MCF 10A (cell line): ENCODE results near the gene ACOXL. TPM values are rescaled to one million over a fixed set of nuclear protein-coding genes. Genes with fewer than 3 reads are reported as not detected.

Experiments
- BruUV-seq: library from RNA; stranded (reverse); fragments of 400-500 nt; replicated peaks from 2 replicates; lab custom pipeline; 2021; lab: Mats Ljungman, UMichigan
- CTCF ChIA-PET: fragments of 300-600 bp; sonication (Branson Sonifier 250); formaldehyde crosslinking; extraction: SDS; loops from one replicate; lab custom pipeline; 2021; ENCODE audit warnings: antibody characterized with exemption, inconsistent platforms; lab: Yijun Ruan, JAX
- POLR2A ChIA-PET: fragments of 300-600, 350-650 bp; sonication (Branson Sonifier 250); formaldehyde crosslinking; extraction: SDS; loops from one replicate; lab custom pipeline; 2020; ENCODE audit warnings: antibody characterized with exemption, inconsistent platforms; lab: Yijun Ruan, JAX
- DNase-seq: peaks from one replicate; pipeline ENCODE4 v3.0.0-alpha.2; 2018; ENCODE audit not compliant: unreplicated experiment
- H3K27ac Mint-ChIP-seq: one replicate; pipeline ENCODE4 v1.8.0; 2022; ENCODE audit warnings: mild to moderate bottlenecking, low read depth, mixed read lengths; ENCODE audit not compliant: unreplicated experiment
- H3K27me3 Mint-ChIP-seq: one replicate; pipeline ENCODE4 v1.8.0; 2022; ENCODE audit warnings: mixed read lengths; ENCODE audit not compliant: insufficient read depth, unreplicated experiment
- H3K36me3 Mint-ChIP-seq: one replicate; pipeline ENCODE4 v1.8.0; 2022; ENCODE audit warnings: mild to moderate bottlenecking, moderate library complexity, mixed read lengths; ENCODE audit not compliant: insufficient read depth, unreplicated experiment
- H3K4me1 Mint-ChIP-seq: one replicate; pipeline ENCODE4 v1.8.0; 2022; ENCODE audit warnings: mixed read lengths; ENCODE audit not compliant: insufficient read depth, unreplicated experiment
- H3K4me3 Mint-ChIP-seq: one replicate; pipeline ENCODE4 v1.8.0; 2022; ENCODE audit warnings: mild to moderate bottlenecking, moderate library complexity, mixed read lengths; ENCODE audit not compliant: unreplicated experiment
- H3K9me3 Mint-ChIP-seq: one replicate; pipeline ENCODE4 v1.8.0; 2022; ENCODE audit warnings: mixed read lengths; ENCODE audit not compliant: unreplicated experiment
- CTCF ChIP-seq: fragments of 200-600 bp; IDR thresholded peaks from one replicate; pipeline ENCODE4 v1.8.0; 2022; ENCODE audit warnings: antibody characterized with exemption, mild to moderate bottlenecking; ENCODE audit not compliant: unreplicated experiment
- intact Hi-C: fragments of 100-400 bp; cut with micrococcal nuclease; formaldehyde crosslinking; loops from 2 replicates; pipeline ENCODE4 v1.14.1; 2022
- total RNA-seq: library from RNA; stranded (reverse); gene quantifications from 2 replicates; pipeline ENCODE4 v1.2.3, GENCODE V29; 2022

Gene ACOXL
- total RNA-seq, 1 experiment from 2014 or later = not detected

DNA sequence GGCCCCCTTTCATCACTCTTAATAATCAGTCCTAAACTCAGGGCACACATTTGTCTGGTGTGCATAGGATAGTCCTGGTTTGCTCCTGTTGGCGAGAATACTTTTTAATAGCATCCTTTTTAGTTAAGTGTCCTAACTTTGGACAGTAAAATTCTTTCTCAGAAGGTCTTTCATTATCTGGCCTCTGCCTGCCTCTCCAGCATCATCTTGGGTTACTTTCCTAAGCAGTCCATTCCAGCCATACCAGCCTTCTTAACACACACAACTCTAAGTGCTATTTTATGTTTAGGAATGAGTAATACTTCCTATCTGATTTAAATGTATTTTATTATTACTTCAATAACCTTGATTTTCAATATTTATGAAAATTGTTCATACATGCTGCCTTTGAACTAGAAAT is 151.0 kb downstream of the ACOXL start:
- H3K9me3 Mint-ChIP-seq = peaks cover 1% of the 10 kb centered on the region
- ChIA-PET CTCF (no interaction called here), POLR2A (no interaction called here)
- TF ChIP-seq CTCF = no peak
- no peak overlapping the region for H3K27ac Mint-ChIP-seq
- DNase-seq = no peak
- no peaks in the 10 kb centered on the region for H3K36me3 Mint-ChIP-seq
- H3K4me1 Mint-ChIP-seq = peaks cover 3% of the 10 kb centered on the region
- H3K27me3 Mint-ChIP-seq = peaks cover 40% of the 10 kb centered on the region
- BruUV-seq = no TSS peak
- H3K4me3 Mint-ChIP-seq = no peak overlapping the region
- intact Hi-C loops = no loop called here

DNA sequence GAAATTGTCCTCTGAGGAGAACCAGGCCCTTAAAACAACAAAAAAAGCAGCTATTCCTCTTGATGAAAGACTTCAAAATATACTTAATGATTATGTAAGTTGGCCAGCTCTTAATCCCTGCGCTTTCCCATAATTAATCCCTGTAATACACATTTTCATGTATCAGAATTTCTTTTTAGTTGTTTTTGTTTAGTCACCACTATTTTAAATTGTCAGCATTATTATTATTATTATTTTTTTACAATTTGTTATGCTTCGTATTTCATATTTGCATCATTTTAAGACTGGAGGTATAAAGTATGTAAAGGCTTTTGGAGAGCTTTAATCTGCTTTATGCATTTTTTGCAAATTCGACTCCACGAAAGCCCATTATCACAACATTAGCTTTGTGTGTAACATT is 152.9 kb downstream of the ACOXL start:
- ChIA-PET POLR2A (interaction anchor here (0.7 kb wide), 1 partner anchor 101 kb away, joined by 3 read pairs; no protein-coding TSS in a partner anchor), CTCF (no interaction called here)
- Mint-ChIP-seq H3K4me3 (no peak overlapping the region), H3K9me3 (no peaks in the 10 kb centered on the region), H3K27ac (no peak overlapping the region), H3K27me3 (peaks cover 22% of the 10 kb centered on the region), H3K4me1 (peaks cover 5% of the 10 kb centered on the region), H3K36me3 (no peaks in the 10 kb centered on the region)
- no TSS peak for BruUV-seq
- DNase-seq = no peak
- no peak for TF ChIP-seq CTCF
- intact Hi-C loops = no loop called here

DNA sequence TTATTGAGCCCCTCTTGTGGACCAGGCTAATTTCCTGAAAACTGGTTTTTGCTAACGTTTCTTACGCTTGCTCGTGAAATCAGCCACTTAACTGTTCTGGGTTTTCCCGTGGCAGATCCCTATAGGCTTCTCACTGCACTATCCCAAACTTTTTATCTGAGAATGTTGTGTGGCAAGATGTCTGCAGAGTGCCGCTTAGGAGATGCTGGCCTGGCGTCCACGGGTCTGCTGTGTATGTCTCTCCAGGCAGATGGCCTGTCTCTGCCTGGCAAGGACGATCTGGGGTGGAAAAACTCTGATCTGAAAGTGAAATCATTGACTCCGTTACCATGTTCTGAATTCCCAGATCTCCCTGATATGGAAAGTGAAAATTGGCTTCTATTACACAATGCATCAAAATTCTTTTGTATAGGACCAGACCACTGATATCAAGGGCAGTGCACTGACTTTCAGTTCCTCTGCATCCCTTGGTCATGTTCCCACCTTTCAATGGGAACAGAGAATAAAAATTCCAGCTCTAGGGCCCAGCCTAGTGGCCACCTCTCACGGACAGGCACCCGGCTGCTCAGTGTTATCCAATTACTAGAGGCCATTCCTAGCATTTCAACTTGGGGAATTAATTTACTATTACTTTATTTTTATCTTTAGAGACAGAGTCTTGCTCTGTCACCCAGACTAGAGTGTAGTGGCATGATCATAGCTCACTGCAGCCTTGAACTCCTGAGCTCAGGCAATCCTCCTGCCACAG is 154.6 kb downstream of the ACOXL start:
- no peak for DNase-seq
- no TSS peak for BruUV-seq
- H3K9me3 Mint-ChIP-seq = no peaks in the 10 kb centered on the region
- no peak overlapping the region for H3K27ac Mint-ChIP-seq
- POLR2A ChIA-PET = interaction anchor here (0.6 kb wide), 1 partner anchor 58 kb away, joined by 3 read pairs; no protein-coding TSS in a partner anchor
- peaks cover 5% of the 10 kb centered on the region for H3K4me1 Mint-ChIP-seq
- intact Hi-C loops = no loop called here
- CTCF ChIA-PET = no interaction called here
- no peaks in the 10 kb centered on the region for H3K36me3 Mint-ChIP-seq
- peaks cover 7% of the 10 kb centered on the region for H3K27me3 Mint-ChIP-seq
- TF ChIP-seq CTCF = no peak
- H3K4me3 Mint-ChIP-seq = no peak overlapping the region

DNA sequence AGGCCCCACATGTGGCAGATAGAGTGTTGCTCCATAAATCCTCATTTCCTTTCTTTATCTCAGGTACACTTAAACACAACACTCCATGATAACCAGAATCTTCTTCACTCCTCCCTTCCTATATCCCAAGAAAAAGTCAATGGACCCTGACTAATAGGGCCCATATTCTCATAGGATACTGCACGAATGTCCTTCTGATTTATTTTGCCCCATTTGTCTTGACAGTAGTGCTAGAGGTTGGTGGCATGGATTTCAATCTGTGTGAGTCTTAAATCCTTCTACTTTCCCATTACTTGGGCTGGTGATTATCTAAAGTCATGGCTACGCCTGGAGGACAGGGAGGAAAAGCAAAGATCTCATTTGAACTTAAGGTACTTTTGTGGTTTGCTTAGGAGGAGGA is 156.0 kb downstream of the ACOXL start:
- CTCF ChIA-PET = interaction anchor here (0.7 kb wide), 1 partner anchor 30 kb away, joined by 3 read pairs; no protein-coding TSS in a partner anchor
- no peaks in the 10 kb centered on the region for H3K36me3 Mint-ChIP-seq
- no peak for TF ChIP-seq CTCF

More for the DNA sequence above, 156.0 kb downstream of the ACOXL start:
- no peak overlapping the region for H3K27ac Mint-ChIP-seq
- no TSS peak for BruUV-seq
- no peak for DNase-seq
- peaks cover 5% of the 10 kb centered on the region for H3K4me1 Mint-ChIP-seq
- no peak overlapping the region for H3K4me3 Mint-ChIP-seq
- intact Hi-C loops = no loop called here
- POLR2A ChIA-PET = no interaction called here
- no peaks in the 10 kb centered on the region for H3K9me3 Mint-ChIP-seq
- H3K27me3 Mint-ChIP-seq = no peaks in the 10 kb centered on the region
